ENCODE measurements around the gene CRTC1. TPM values are rescaled to one million over a fixed set of nuclear protein-coding genes. Genes with fewer than 3 reads are reported as not detected.

Gene CRTC1
- total and polyA plus RNA-seq, 4 donors = 1.5 to 3.5 (median 1.9) TPM

DNA sequence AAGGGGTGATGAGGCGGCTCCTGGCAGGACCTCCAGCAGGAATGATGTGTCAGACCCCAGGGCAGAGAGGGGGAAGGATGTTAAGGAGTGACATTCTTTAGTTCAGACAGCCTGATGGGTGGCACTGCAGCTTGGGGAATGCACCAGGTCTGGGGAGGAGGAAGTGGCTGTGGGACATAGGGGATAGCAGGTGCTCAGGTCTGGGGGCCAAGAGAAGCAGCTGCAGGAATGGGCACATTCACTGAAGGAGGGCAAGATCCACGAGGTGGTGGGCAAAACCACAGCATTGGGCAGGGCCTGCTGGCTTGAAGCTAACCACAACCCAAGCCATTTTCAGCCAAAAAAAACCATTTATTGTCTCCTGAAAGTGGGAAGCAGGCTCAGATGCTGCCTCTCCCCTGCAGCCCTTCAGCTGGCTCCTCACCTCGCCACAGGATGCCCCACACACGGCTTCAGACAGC lies 81.1 kb downstream of the CRTC1 start (continued):
- TF ChIP-seq, protein P1, sequence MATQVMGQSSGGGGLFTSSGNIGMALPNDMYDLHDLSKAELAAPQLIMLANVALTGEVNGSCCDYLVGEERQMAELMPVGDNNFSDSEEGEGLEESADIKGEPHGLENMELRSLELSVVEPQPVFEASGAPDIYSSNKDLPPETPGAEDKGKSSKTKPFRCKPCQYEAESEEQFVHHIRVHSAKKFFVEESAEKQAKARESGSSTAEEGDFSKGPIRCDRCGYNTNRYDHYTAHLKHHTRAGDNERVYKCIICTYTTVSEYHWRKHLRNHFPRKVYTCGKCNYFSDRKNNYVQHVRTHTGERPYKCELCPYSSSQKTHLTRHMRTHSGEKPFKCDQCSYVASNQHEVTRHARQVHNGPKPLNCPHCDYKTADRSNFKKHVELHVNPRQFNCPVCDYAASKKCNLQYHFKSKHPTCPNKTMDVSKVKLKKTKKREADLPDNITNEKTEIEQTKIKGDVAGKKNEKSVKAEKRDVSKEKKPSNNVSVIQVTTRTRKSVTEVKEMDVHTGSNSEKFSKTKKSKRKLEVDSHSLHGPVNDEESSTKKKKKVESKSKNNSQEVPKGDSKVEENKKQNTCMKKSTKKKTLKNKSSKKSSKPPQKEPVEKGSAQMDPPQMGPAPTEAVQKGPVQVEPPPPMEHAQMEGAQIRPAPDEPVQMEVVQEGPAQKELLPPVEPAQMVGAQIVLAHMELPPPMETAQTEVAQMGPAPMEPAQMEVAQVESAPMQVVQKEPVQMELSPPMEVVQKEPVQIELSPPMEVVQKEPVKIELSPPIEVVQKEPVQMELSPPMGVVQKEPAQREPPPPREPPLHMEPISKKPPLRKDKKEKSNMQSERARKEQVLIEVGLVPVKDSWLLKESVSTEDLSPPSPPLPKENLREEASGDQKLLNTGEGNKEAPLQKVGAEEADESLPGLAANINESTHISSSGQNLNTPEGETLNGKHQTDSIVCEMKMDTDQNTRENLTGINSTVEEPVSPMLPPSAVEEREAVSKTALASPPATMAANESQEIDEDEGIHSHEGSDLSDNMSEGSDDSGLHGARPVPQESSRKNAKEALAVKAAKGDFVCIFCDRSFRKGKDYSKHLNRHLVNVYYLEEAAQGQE (IDR thresholded peaks at IDR 0.05) = no peak
- TF ChIP-seq MAX (IDR thresholded peaks at IDR 0.05) = no peak

- no peak for TF ChIP-seq TAF1 (conservative IDR thresholded peaks at IDR 0.05)
- TF ChIP-seq, protein P2, sequence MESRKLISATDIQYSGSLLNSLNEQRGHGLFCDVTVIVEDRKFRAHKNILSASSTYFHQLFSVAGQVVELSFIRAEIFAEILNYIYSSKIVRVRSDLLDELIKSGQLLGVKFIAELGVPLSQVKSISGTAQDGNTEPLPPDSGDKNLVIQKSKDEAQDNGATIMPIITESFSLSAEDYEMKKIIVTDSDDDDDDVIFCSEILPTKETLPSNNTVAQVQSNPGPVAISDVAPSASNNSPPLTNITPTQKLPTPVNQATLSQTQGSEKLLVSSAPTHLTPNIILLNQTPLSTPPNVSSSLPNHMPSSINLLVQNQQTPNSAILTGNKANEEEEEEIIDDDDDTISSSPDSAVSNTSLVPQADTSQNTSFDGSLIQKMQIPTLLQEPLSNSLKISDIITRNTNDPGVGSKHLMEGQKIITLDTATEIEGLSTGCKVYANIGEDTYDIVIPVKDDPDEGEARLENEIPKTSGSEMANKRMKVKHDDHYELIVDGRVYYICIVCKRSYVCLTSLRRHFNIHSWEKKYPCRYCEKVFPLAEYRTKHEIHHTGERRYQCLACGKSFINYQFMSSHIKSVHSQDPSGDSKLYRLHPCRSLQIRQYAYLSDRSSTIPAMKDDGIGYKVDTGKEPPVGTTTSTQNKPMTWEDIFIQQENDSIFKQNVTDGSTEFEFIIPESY (IDR thresholded peaks at IDR 0.05) = no peak
- TF ChIP-seq, protein P1 (IDR thresholded peaks at IDR 0.05) = no peak
- no peak for TF ChIP-seq JUND (IDR thresholded peaks at IDR 0.05)
- TF ChIP-seq FOXA2 (IDR thresholded peaks at IDR 0.05) = no peak
- no peak for TF ChIP-seq HNF4G (IDR thresholded peaks at IDR 0.05)
- TF ChIP-seq EGR1 (IDR thresholded peaks at IDR 0.05; ENCODE audit: low read depth in 2 of 2) = no peak
- no peak for TF ChIP-seq RXRA (IDR thresholded peaks at IDR 0.05)
- TF ChIP-seq FOXA1 (IDR thresholded peaks at IDR 0.05) = no peak
- TF ChIP-seq HNF4A (conservative IDR thresholded peaks at IDR 0.05) = no peak
- TF ChIP-seq, protein P3, sequence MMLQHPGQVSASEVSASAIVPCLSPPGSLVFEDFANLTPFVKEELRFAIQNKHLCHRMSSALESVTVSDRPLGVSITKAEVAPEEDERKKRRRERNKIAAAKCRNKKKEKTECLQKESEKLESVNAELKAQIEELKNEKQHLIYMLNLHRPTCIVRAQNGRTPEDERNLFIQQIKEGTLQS (IDR thresholded peaks at IDR 0.05) = no peak
- TF ChIP-seq YY1 (IDR thresholded peaks at IDR 0.05) = no peak
- no peak for TF ChIP-seq NR2F2 (IDR thresholded peaks at IDR 0.05)
- TF ChIP-seq GABPA (IDR thresholded peaks at IDR 0.05 in 1 of 2, conservative IDR thresholded peaks at IDR 0.05 in 1 of 2) = no peak
- TF ChIP-seq CTCF (IDR thresholded peaks at IDR 0.05; ENCODE audit: low read depth, low read length, missing input control) = no peak
- no peak for TF ChIP-seq SP1 (IDR thresholded peaks at IDR 0.05)
- TF ChIP-seq RAD21 (IDR thresholded peaks at IDR 0.05) = no peak
- Histone ChIP-seq H3K4me1 (ENCODE audit: control insufficient read depth in 4 of 4, insufficient read depth in 4 of 4, low read length in 3 of 4) (peaks cover 4 to 16% (median 11%) of the 10 kb centered on the region in 4 donors), H3K36me3 (ENCODE audit: control insufficient read depth in 4 of 4, insufficient read depth in 3 of 4, low read depth in 1 of 4, low read length in 3 of 4) (no peaks in the 10 kb centered on the region), H3K27me3 (ENCODE audit: control insufficient read depth in 4 of 4, insufficient read depth in 4 of 4, low read length in 3 of 4) (no peaks in the 10 kb centered on the region), H3K4me3 (ENCODE audit: low read depth in 1 of 3, low read length in 3 of 3) (no peak overlapping the region), H3K9ac (ENCODE audit: low read depth in 1 of 2, low read length in 2 of 2) (no peak overlapping the region), H3K27ac (ENCODE audit: low read depth in 1 of 2, low read length in 2 of 2) (no peak overlapping the region), H3K9me3 (ENCODE audit: control insufficient read depth in 4 of 4, low read length in 3 of 4) (no peaks in the 10 kb centered on the region)
- WGBS = 86% methylated on average over 8 of the region's 8 CpGs
- DNase-seq (ENCODE audit: low spot score) = no peak
Measured at GRCh38 chr19:18765224-18765623, 81.7 kb downstream of the CRTC1 start.

Measured in liver (tissue), 9 donors.